HG02981 (cell line): ENCODE data around the gene PRSS3.
"Not testable (repeated sequence)": the region's sequence is repeated elsewhere in the genome, so short reads cannot be mapped to it uniquely, and the experiment has no call there.

Experiments
- ATAC-seq: cut with Tn5 transposase; IDR thresholded peaks from one replicate; pipeline ENCODE4 v1.9.1; 2021; ENCODE audit warnings: mild to moderate bottlenecking, moderate library complexity; ENCODE audit not compliant: unreplicated experiment

PRSS3 gene

GRCh38 chr9:33817327-33818166 is 22.2 kb downstream of the PRSS3 start:
- ATAC-seq = peak; percentile 23

GRCh38 chr9:33818167-33818846 is 22.9 kb downstream of the PRSS3 start:
- no peak for ATAC-seq

GRCh38 chr9:33818847-33819500 is 23.6 kb downstream of the PRSS3 start:
- ATAC-seq = no peak

- no peak for ATAC-seq
These were observed 24.9 kb downstream of the PRSS3 start for GRCh38 chr9:33820231-33820745.

- ATAC-seq = no peak
These were observed 28.4 kb downstream of the PRSS3 start for GRCh38 chr9:33823801-33824200.

- not testable (repeated sequence) for ATAC-seq
These were observed 31.9 kb downstream of the PRSS3 start for GRCh38 chr9:33827285-33827684.

- ATAC-seq = not testable (repeated sequence)
These were observed 34.4 kb downstream of the PRSS3 start for GRCh38 chr9:33829641-33830230.

- ATAC-seq = no peak
These were observed 40.4 kb downstream of the PRSS3 start for GRCh38 chr9:33835625-33836260.

GRCh38 chr9:33836261-33836660 is 40.9 kb downstream of the PRSS3 start:
- not testable (repeated sequence) for ATAC-seq

- ATAC-seq = no peak
These were observed 41.8 kb downstream of the PRSS3 start for GRCh38 chr9:33837138-33837537.

GRCh38 chr9:33840381-33840780 is 45.0 kb downstream of the PRSS3 start:
- ATAC-seq = no peak

- no peak for ATAC-seq
These were observed 48.1 kb downstream of the PRSS3 start for GRCh38 chr9:33843312-33843961.

GRCh38 chr9:33846231-33846630 is 50.9 kb downstream of the PRSS3 start:
- ATAC-seq = no peak

GRCh38 chr9:33847894-33848205 is 52.5 kb downstream of the PRSS3 start:
- not testable (repeated sequence) for ATAC-seq
